HCT116 (cell line): ENCODE measurements around the gene ABCA3. TPM values are rescaled to one million over a fixed set of nuclear protein-coding genes. Genes with fewer than 3 reads are reported as not detected.

ENCODE experiments used
- ATAC-seq: fragments of 200-7000 bp; cut with Tn5 transposase; 2 replicates; pipeline ENCODE4 v1.9.1; 2020; ENCODE audit warnings: mild to moderate bottlenecking, moderate library complexity
- BruUV-seq: library from RNA; stranded (reverse); fragments of 400-500 nt; replicated peaks from 2 replicates; lab custom pipeline; 2021; lab: Mats Ljungman, UMichigan
- CTCF ChIA-PET: fragments of 300-600 bp; sonication (Branson Sonifier 250); formaldehyde crosslinking; loops from one replicate; lab custom pipeline; 2021; ENCODE audit warnings: antibody characterized with exemption; lab: Charles Lee
- POLR2A ChIA-PET: fragments of 300-600, 350-600 bp; sonication (Branson Sonifier 250); formaldehyde crosslinking; loops from one replicate; lab custom pipeline; 2021; ENCODE audit warnings: antibody characterized with exemption; lab: Charles Lee
- RAD21 ChIA-PET, 2 experiments: fragments of 300-600 bp; sonication (Branson Sonifier 250); formaldehyde crosslinking; loops; one replicate each; lab custom pipeline; 2023; ENCODE audit warnings: low total read pairs in 2 of 2; ENCODE audit not compliant: uncharacterized antibody in 2 of 2, unreplicated experiment in 2 of 2, low non-redundant PET in 1 of 2; lab: Charles Lee
- DNase-seq: peaks from one replicate; pipeline ENCODE4 v3.0.0-alpha.2; 2010; ENCODE audit warnings: low read depth, low spot score
- H2AFZ ChIP-seq: fragments of 200-600 bp; shearing (Covaris generic), sonication (generic); 2 replicates; pipeline ENCODE4 v1.6.1; 2017; ENCODE audit warnings: low read depth, mixed run types, mixed read lengths, antibody characterized with exemption, low read length; ENCODE audit not compliant: poor library complexity, severe bottlenecking
- H3K27ac ChIP-seq: 2 replicates; pipeline ENCODE4 v1.5.1; 2012; ENCODE audit warnings: low read depth, low read length
- H3K27me3 ChIP-seq: fragments of 200-600 bp; sonication (generic); 2 replicates; pipeline ENCODE4 v1.6.1; 2016; ENCODE audit warnings: mixed run types, low read length, mixed read lengths; ENCODE audit not compliant: insufficient read depth
- H3K36me3 ChIP-seq, 2 experiments: fragments of 200-500 bp in 1 of 2; fragments of 200-600 bp in 1 of 2; sonication (Bioruptor generic) in 1 of 2; sonication (generic) in 1 of 2; 2 replicates each; pipeline versions ENCODE4 v1.5.1 to v1.6.1; 2014 to 2016; ENCODE audit warnings: low read length in 2 of 2, inconsistent platforms in 1 of 2, mixed read lengths in 1 of 2, mixed run types in 1 of 2; ENCODE audit not compliant: insufficient read depth in 2 of 2, control insufficient read depth in 1 of 2
- H3K4me1 ChIP-seq, 2 experiments: fragments of 200-600 bp in 1 of 2; sonication (generic) in 1 of 2; 2 replicates each; pipeline versions ENCODE4 v1.5.1 to v1.6.1; 2012 to 2017; ENCODE audit warnings: low read length in 2 of 2, inconsistent platforms in 1 of 2, mild to moderate bottlenecking in 1 of 2, mixed read lengths in 1 of 2, mixed run types in 1 of 2, moderate library complexity in 1 of 2; ENCODE audit not compliant: insufficient read depth in 2 of 2, control insufficient read depth in 1 of 2
- H3K4me2 ChIP-seq: fragments of 200-600 bp; sonication (generic); 2 replicates; pipeline ENCODE4 v1.6.1; 2017; ENCODE audit warnings: mixed run types, low read length, mixed read lengths
- H3K4me3 ChIP-seq, 2 experiments: fragments of 200-600 bp in 1 of 2; sonication (generic) in 1 of 2; replicated peaks in 1 of 2; 2 replicates each; pipeline ENCODE4 v1.5.1; 2011 to 2016; ENCODE audit warnings: low read length in 2 of 2, control low read depth in 1 of 2, low read depth in 1 of 2, mild to moderate bottlenecking in 1 of 2, mixed read lengths in 1 of 2, mixed run types in 1 of 2
- H3K79me2 ChIP-seq: fragments of 200-600 bp; sonication (generic); 2 replicates; pipeline ENCODE4 v1.6.1; 2017; ENCODE audit warnings: mild to moderate bottlenecking, mixed run types, low read length, moderate library complexity, mixed read lengths; ENCODE audit not compliant: insufficient read depth
- H3K9ac ChIP-seq: fragments of 200-600 bp; sonication (generic); 2 replicates; pipeline ENCODE4 v1.6.1; 2016; ENCODE audit warnings: low read length, mixed read lengths
- H3K9me2 ChIP-seq: fragments of 200-600 bp; sonication (generic), shearing (Covaris generic); 2 replicates; pipeline ENCODE4 v1.6.1; 2017; ENCODE audit warnings: mixed run types, mild to moderate bottlenecking, moderate library complexity; ENCODE audit not compliant: insufficient read depth
- H3K9me3 ChIP-seq, 2 experiments: fragments of 200-500 bp in 1 of 2; fragments of 200-600 bp in 1 of 2; sonication (Bioruptor generic) in 1 of 2; sonication (generic) in 1 of 2; 2 replicates each; pipeline ENCODE4 v1.6.1; 2014 to 2017; ENCODE audit warnings: low read length in 2 of 2, mixed read lengths in 2 of 2, inconsistent platforms in 1 of 2, low read depth in 1 of 2, mild to moderate bottlenecking in 1 of 2, mixed run types in 1 of 2, moderate library complexity in 1 of 2; ENCODE audit not compliant: control insufficient read depth in 1 of 2, insufficient read depth in 1 of 2
- H4K20me1 ChIP-seq: fragments of 200-600 bp; sonication (generic), shearing (Covaris generic); 2 replicates; pipeline ENCODE4 v1.6.1; 2017; ENCODE audit warnings: mixed run types, mild to moderate bottlenecking, moderate library complexity; ENCODE audit not compliant: insufficient read depth
- CEBPB ChIP-seq: IDR thresholded peaks from 2 replicates; pipeline ENCODE4 v1.6.1; 2012; ENCODE audit warnings: low read depth
- CTCF ChIP-seq, 3 experiments: fragments of 200-600 bp in 1 of 3; sonication (generic) in 1 of 3; IDR thresholded peaks in 2 of 3; conservative IDR thresholded peaks in 1 of 3; 2 replicates each; pipeline ENCODE4 v1.5.1; 2012 to 2017; ENCODE audit warnings: low read depth in 2 of 3, low read length in 2 of 3, antibody characterized with exemption in 1 of 3, borderline replicate concordance in 1 of 3, control low read depth in 1 of 3, mild to moderate bottlenecking in 1 of 3, mixed read lengths in 1 of 3, mixed run types in 1 of 3, moderate library complexity in 1 of 3; ENCODE audit not compliant: insufficient read depth in 1 of 3
- EGR1 ChIP-seq: IDR thresholded peaks from 2 replicates; pipeline ENCODE4 v1.6.1; 2012; ENCODE audit warnings: low read depth
- EZH2 ChIP-seq: fragments of 200-600 bp; sonication (generic); IDR thresholded peaks from 2 replicates; pipeline ENCODE4 v1.6.1; 2017; ENCODE audit warnings: antibody characterized with exemption, mixed run types
- POLR2A ChIP-seq: IDR thresholded peaks from 2 replicates; pipeline ENCODE4 v1.7.0; 2011; ENCODE audit warnings: borderline replicate concordance; ENCODE audit not compliant: insufficient read depth, insufficient read length; ENCODE audit errors: extremely low read depth
- YY1 ChIP-seq: IDR thresholded peaks from 2 replicates; pipeline ENCODE4 v1.6.1; 2011; ENCODE audit warnings: low read length, low read depth, moderate library complexity, mild to moderate bottlenecking; ENCODE audit not compliant: insufficient replicate concordance; ENCODE audit errors: extremely low read depth
- ZBTB33 ChIP-seq: IDR thresholded peaks from 2 replicates; pipeline ENCODE4 v1.6.1; 2011; ENCODE audit warnings: mild to moderate bottlenecking, low read length, moderate library complexity; ENCODE audit not compliant: insufficient replicate concordance; ENCODE audit errors: extremely low read depth
- ZNF274 ChIP-seq: fragments of 200-500 bp; sonication (Bioruptor generic); IDR thresholded peaks from 2 replicates; pipeline ENCODE4 v1.6.1; 2014; ENCODE audit warnings: mild to moderate bottlenecking, low read depth, low read length, inconsistent platforms
- intact Hi-C: fragments of 100-400 bp; cut with micrococcal nuclease; formaldehyde crosslinking; loops from 2 replicates; pipeline ENCODE4 v1.10.0; 2022
- total RNA-seq: library from RNA; stranded (reverse); gene quantifications from one replicate; pipeline ENCODE4 v1.2.1, GENCODE V29; 2021; ENCODE audit not compliant: unreplicated experiment
- TF ChIP-seq, protein P1 (sequence below): IDR thresholded peaks from 2 replicates; pipeline ENCODE4 v1.6.1; 2012

The ABCA3 gene
- total RNA-seq, 1 experiment from 2014 or later: 5.4 TPM

GRCh38 chr16:2243781-2244180 lies 96.7 kb downstream of the ABCA3 start (continued):
- no peak for TF ChIP-seq YY1
- no peak for TF ChIP-seq ZNF274
- TF ChIP-seq EGR1: no peak
- TF ChIP-seq CEBPB: no peak
- no peak for TF ChIP-seq EZH2
- TF ChIP-seq POLR2A: no peak
- TF ChIP-seq CTCF (IDR thresholded peaks at IDR 0.05 in 2 of 3, conservative IDR thresholded peaks at IDR 0.05 in 1 of 3; ENCODE audit: borderline replicate concordance in 1 of 3, insufficient read depth in 1 of 3, low read depth in 2 of 3, low read length in 2 of 3): no peak
- TF ChIP-seq ZBTB33: no peak
- TF ChIP-seq, all 23 proteins: peak for 0

- Histone ChIP-seq H3K27ac (no peak overlapping the region), H3K9me2 (no peaks in the 10 kb centered on the region), H3K79me2 (peaks cover 50% of the 10 kb centered on the region), H3K27me3 (no peaks in the 10 kb centered on the region), H3K36me3 (peaks cover 21 to 44% of the 10 kb centered on the region in 2 experiments; a peak in 3 of 4 replicates), H2AFZ (no peak overlapping the region), H3K4me3 (no peak overlapping the region), H4K20me1 (no peaks in the 10 kb centered on the region), H3K4me2 (no peak overlapping the region), H3K9me3 (no peaks in the 10 kb centered on the region), H3K4me1 (peaks cover 0 to 17% of the 10 kb centered on the region in 2 experiments; a peak in 2 of 4 replicates), H3K9ac (no peak overlapping the region)
- peak in 2 of 3 experiments; percentile 21 to 31; a peak in 3 of 6 replicates for TF ChIP-seq CTCF (IDR thresholded peaks at IDR 0.05 in 2 of 3, conservative IDR thresholded peaks at IDR 0.05 in 1 of 3; ENCODE audit: borderline replicate concordance in 1 of 3, insufficient read depth in 1 of 3, low read depth in 2 of 3, low read length in 2 of 3)
- TF ChIP-seq, protein P1, sequence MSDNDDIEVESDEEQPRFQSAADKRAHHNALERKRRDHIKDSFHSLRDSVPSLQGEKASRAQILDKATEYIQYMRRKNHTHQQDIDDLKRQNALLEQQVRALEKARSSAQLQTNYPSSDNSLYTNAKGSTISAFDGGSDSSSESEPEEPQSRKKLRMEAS: no peak
- RAD21 ChIA-PET: no interaction called here
- CTCF ChIA-PET: no interaction called here
- POLR2A ChIA-PET: no interaction called here
- no TSS peak for BruUV-seq
- DNase-seq (no peak), ATAC-seq (peak; percentile 35; the same call in 1 of the 2 replicates)
- intact Hi-C loops: no loop called here
Observed at GRCh38 chr16:2243031-2243528, 97.4 kb downstream of the ABCA3 start.
